ENCODE data around the gene HOXA10.

Gene HOXA10

GRCh38 chr7:27145914-27146412 lies 28.2 kb downstream of the HOXA10 start:
- Histone ChIP-seq H2AFZ (no peak overlapping the region), H3K4me3 (ENCODE audit: low read depth, low read length) (no peak overlapping the region), H3K36me3 (ENCODE audit: control insufficient read depth, insufficient read depth, low read length) (no peaks in the 10 kb centered on the region), H3K27ac (no peak overlapping the region), H3K4me1 (no peaks in the 10 kb centered on the region), H3K27me3 (ENCODE audit: control insufficient read depth, insufficient read depth, low read length) (no peaks in the 10 kb centered on the region), H3K79me2 (no peaks in the 10 kb centered on the region), H3K9ac (no peak overlapping the region), H3K4me2 (ENCODE audit: low read length) (no peak overlapping the region), H3K9me3 (ENCODE audit: control insufficient read depth, low read length) (no peaks in the 10 kb centered on the region)
- TF ChIP-seq CTCF (IDR thresholded peaks at IDR 0.05): no peak

GRCh38 chr7:27145165-27145913 lies 28.8 kb downstream of the HOXA10 start:
- no peaks in the 10 kb centered on the region for H3K9me3 ChIP-seq (ENCODE audit: control insufficient read depth, low read length)
- no peak overlapping the region for H3K4me3 ChIP-seq (ENCODE audit: low read depth, low read length)
- no peaks in the 10 kb centered on the region for H3K36me3 ChIP-seq (ENCODE audit: control insufficient read depth, insufficient read depth, low read length)
- no peaks in the 10 kb centered on the region for H3K79me2 ChIP-seq
- no peak overlapping the region for H3K4me2 ChIP-seq (ENCODE audit: low read length)
- no peaks in the 10 kb centered on the region for H3K27me3 ChIP-seq (ENCODE audit: control insufficient read depth, insufficient read depth, low read length)
- no peak overlapping the region for H3K27ac ChIP-seq
- no peaks in the 10 kb centered on the region for H3K4me1 ChIP-seq
- TF ChIP-seq CTCF (IDR thresholded peaks at IDR 0.05): no peak
- H3K9ac ChIP-seq: no peak overlapping the region
- no peak overlapping the region for H2AFZ ChIP-seq

GRCh38 chr7:27144781-27145164 lies 29.3 kb downstream of the HOXA10 start:
- Histone ChIP-seq H2AFZ (no peak overlapping the region), H3K9me3 (ENCODE audit: control insufficient read depth, low read length) (no peaks in the 10 kb centered on the region), H3K79me2 (no peaks in the 10 kb centered on the region), H3K27ac (no peak overlapping the region), H3K4me3 (ENCODE audit: low read depth, low read length) (no peak overlapping the region), H3K4me2 (ENCODE audit: low read length) (no peak overlapping the region), H3K36me3 (ENCODE audit: control insufficient read depth, insufficient read depth, low read length) (no peaks in the 10 kb centered on the region), H3K27me3 (ENCODE audit: control insufficient read depth, insufficient read depth, low read length) (no peaks in the 10 kb centered on the region), H3K4me1 (no peaks in the 10 kb centered on the region), H3K9ac (no peak overlapping the region)
- TF ChIP-seq CTCF (IDR thresholded peaks at IDR 0.05): no peak

- Histone ChIP-seq H3K9ac (no peak overlapping the region), H3K27ac (no peak overlapping the region), H3K9me3 (ENCODE audit: control insufficient read depth, low read length) (no peaks in the 10 kb centered on the region), H3K79me2 (no peaks in the 10 kb centered on the region), H2AFZ (no peak overlapping the region), H3K36me3 (ENCODE audit: control insufficient read depth, insufficient read depth, low read length) (no peaks in the 10 kb centered on the region), H3K27me3 (ENCODE audit: control insufficient read depth, insufficient read depth, low read length) (no peaks in the 10 kb centered on the region), H3K4me3 (ENCODE audit: low read depth, low read length) (peak overlapping the region; percentile 80), H3K4me2 (ENCODE audit: low read length) (peak overlapping the region; percentile 43), H3K4me1 (no peaks in the 10 kb centered on the region)
- TF ChIP-seq CTCF (IDR thresholded peaks at IDR 0.05): no peak
Measured at GRCh38 chr7:27143950-27144780, 30.0 kb downstream of the HOXA10 start.

All from parathyroid adenoma (tissue), 2 donors.